Lower leg skin (tissue), 4 donors: ENCODE results near the gene ARID1B. TPM values are rescaled to one million over a fixed set of nuclear protein-coding genes. Genes with fewer than 3 reads are reported as not detected.

Source experiments
- DNase-seq, 2 donors: peaks; one replicate each; pipeline ENCODE4 v3.0.0-alpha.2; 2019; ENCODE audit warnings: low spot score in 2 of 2
- H3K4me3 ChIP-seq: fragments of 200-600 bp; sonication (generic); 2 replicates; pipeline ENCODE4 v1.5.1; 2017; ENCODE audit warnings: mild to moderate bottlenecking, low read depth; ENCODE audit not compliant: poor library complexity, severe bottlenecking
- POLR2A ChIP-seq, 2 donors: fragments of 450-650 bp; IDR thresholded peaks; one replicate each; pipeline ENCODE4 v1.6.1; 2016 to 2017; ENCODE audit warnings: antibody characterized with exemption in 2 of 2, mild to moderate bottlenecking in 1 of 2, moderate library complexity in 1 of 2
- WGBS, 2 donors: methylation state at CpG; one replicate each; pipeline ENCODE4 v1.1.5; 2018; 5-methylcytosine and 5-hydroxymethylcytosine counted together
- intact Hi-C: fragments of 100-400 bp; cut with DNase I; formaldehyde crosslinking; loops from one replicate; pipeline ENCODE4 v1.15.0; 2023; ENCODE audit warnings: low total_unique reads
- total RNA-seq, 4 donors: library from RNA; depleted of rRNA; stranded (reverse); fragments of >200 nt; gene quantifications; one replicate each; pipeline ENCODE4 v1.1.0, GENCODE V29; 2016
- TF ChIP-seq, protein P1 (sequence below), 3 donors: fragments of 450-650 bp; IDR thresholded peaks; one replicate each; pipeline ENCODE4 v1.5.1; 2016; ENCODE audit warnings: antibody characterized with exemption in 3 of 3, mild to moderate bottlenecking in 3 of 3, moderate library complexity in 2 of 3

ARID1B gene
- total RNA-seq, 4 donors from 2014 or later, result 87.3 to 132 (median 102) TPM

DNA sequence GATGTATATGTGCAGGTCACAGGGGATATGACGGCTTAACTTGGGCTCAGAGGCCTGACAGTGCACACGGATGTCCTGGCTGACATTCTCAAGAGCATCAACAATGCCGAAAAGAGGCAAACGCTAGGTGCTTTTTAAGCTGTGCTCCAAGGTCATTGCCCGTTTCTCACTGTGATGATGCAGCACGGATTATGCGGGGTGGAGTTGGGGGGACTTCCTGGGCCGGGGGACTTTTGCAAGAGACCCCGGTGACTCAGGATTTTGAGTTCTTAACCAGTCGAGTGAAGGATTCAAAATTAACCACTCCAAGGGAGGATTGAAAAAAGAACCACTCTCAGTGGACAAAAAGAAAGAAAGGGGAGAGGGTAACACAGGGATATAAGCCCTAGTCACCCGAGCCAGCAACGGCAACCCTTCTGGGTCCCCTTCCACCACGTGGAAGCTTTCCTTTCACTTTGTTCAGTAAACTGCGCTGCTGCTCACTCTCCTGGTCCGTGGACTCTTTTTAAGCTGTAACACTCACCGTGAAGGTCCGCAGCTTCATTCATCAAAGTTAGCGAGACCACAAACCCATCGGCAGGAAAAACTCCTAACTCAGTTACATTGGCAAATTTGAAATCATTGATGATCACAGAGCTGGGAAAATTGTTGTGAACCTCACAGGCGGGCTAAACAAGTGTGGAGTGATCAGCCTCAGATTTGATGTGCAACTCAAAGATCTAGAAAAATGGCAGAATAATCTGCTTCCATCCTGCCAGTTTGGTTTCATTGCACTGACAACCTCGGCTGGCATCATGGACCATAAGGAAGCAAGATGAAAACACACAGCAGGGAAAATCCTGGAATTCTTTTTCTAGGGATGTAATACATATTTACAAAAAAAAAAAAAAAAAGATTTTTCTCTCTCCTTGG, 199.3 kb downstream of the ARID1B start:
- TF ChIP-seq, protein P1, sequence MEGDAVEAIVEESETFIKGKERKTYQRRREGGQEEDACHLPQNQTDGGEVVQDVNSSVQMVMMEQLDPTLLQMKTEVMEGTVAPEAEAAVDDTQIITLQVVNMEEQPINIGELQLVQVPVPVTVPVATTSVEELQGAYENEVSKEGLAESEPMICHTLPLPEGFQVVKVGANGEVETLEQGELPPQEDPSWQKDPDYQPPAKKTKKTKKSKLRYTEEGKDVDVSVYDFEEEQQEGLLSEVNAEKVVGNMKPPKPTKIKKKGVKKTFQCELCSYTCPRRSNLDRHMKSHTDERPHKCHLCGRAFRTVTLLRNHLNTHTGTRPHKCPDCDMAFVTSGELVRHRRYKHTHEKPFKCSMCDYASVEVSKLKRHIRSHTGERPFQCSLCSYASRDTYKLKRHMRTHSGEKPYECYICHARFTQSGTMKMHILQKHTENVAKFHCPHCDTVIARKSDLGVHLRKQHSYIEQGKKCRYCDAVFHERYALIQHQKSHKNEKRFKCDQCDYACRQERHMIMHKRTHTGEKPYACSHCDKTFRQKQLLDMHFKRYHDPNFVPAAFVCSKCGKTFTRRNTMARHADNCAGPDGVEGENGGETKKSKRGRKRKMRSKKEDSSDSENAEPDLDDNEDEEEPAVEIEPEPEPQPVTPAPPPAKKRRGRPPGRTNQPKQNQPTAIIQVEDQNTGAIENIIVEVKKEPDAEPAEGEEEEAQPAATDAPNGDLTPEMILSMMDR (IDR thresholded peaks at IDR 0.05), result no peak
- no peak for TF ChIP-seq POLR2A (IDR thresholded peaks at IDR 0.05)
- DNase-seq, result no peak
- H3K4me3 ChIP-seq, result no peak overlapping the region
- WGBS, 2 donors, result 66 to 78% methylated on average over 21 of the region's 21 CpGs
- intact Hi-C loops, result no loop called here

DNA sequence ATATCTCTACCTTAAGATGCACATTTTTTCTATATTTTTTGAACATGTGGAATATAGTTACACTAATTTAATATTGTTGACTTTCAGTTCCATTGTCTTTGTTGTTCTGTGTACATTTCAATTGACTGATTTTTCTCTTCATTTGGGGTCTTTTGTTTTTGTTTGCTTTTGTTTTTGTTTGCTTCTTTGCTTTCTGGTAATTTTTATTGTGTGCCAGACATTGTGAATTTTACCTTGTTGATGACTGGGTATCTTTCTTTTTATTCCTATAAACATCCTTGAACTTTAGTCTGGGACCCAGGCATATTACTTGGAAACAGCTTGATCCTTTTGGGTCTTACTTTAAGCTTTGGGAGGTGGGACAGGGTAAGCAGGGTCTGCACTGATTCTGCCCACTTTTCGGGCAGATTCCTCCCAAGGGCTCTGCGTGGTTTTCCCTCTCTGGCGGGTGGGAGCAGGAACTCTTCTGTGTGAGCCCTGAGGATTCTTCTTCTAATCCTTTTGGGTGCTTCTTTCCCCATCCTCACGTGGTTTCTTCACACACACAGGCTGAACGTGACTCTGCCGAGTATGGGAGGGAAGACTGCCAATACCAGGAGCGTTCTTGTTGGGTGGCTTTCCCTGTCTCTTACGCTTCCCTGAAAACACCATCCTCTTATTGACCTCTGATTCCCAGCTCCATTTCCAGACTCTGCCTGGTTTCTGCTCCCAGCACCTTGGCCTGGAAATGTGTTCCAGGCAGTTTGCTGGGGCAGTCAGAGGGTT, 200.5 kb downstream of the ARID1B start:
- no peak for TF ChIP-seq POLR2A (IDR thresholded peaks at IDR 0.05)
- TF ChIP-seq, protein P1 (IDR thresholded peaks at IDR 0.05), result no peak
- no peak overlapping the region for H3K4me3 ChIP-seq
- DNase-seq, result peak in 1 of 2 donors; percentile 69
- intact Hi-C loops, result no loop called here
- WGBS, 2 donors, result 31 to 42% methylated on average over 7 to 8 of the region's 8 CpGs

DNA sequence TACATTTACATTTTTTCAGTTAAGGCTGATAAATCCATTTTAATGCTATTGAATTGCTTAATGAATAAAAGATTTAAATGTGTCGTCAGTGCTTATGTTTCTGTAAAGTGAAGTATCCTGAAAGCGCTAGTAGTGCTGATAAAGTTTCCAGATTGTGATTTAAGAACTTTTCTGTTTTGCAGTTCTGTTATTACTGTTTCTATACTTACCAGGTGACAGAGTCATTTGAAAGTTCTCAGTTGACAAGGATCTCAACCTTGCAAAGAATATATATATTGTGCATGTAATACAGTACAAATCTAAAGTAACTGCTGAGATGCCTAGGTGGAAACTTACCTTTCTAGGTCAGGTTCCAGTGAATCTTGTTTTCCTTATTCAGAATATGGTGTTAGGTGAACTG, 201.8 kb downstream of the ARID1B start:
- WGBS, 2 donors, result 81 to 82% methylated on average over 2 of the region's 2 CpGs
- H3K4me3 ChIP-seq, result no peak overlapping the region
- TF ChIP-seq, protein P1 (IDR thresholded peaks at IDR 0.05), result no peak
- no peak for TF ChIP-seq POLR2A (IDR thresholded peaks at IDR 0.05)
- intact Hi-C loops, result no loop called here
- no peak for DNase-seq

DNA sequence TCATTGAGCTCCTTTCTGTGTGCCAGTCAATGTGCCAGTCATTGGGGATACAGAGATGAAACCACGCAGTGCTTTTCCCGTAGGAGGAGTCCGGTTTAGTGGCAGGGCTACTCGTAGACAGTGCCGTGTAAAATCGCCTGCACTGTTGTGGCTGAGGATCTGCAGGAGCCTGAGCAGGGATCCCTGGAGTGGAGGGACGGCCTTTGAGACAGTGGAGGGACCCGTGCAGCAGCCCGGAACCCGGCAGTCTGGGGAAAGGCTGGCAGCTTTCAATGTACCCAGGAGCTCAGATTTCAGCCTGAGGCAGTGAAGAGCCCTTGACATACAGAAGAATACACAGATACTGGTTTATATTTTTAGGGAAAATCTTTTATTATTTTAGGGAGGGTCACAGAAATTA, 203.3 kb downstream of the ARID1B start:
- WGBS, 2 donors, result 81 to 82% methylated on average over 10 of the region's 10 CpGs
- intact Hi-C loops, result no loop called here
- no peak for TF ChIP-seq POLR2A (IDR thresholded peaks at IDR 0.05)
- TF ChIP-seq, protein P1 (IDR thresholded peaks at IDR 0.05), result no peak
- DNase-seq, result no peak
- H3K4me3 ChIP-seq, result no peak overlapping the region

DNA sequence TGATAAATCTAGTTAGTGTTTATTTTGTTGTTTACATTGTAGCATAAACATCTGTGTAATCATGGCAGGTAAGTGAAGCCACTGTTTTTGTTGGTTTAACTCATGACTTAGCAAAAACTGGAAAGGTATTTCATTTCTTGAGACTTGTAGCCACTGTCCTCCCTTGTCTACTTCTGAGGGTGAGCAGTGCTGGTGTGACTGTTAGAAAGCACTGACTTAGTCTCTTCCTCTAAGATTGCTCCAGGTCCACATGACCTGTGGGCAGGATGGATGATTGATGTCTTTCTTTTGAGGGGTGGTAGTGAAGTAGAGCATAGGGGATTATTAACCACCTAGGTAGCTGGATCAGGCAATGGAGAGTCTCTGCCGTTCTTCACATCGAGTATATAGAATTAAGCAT, 203.8 kb downstream of the ARID1B start:
- no peak for TF ChIP-seq POLR2A (IDR thresholded peaks at IDR 0.05)
- TF ChIP-seq, protein P1 (IDR thresholded peaks at IDR 0.05), result no peak
- WGBS, 2 donors, result 86 to 88% methylated on average over 2 of the region's 2 CpGs
- intact Hi-C loops, result no loop called here

More for the DNA sequence above, 203.8 kb downstream of the ARID1B start:
- no peak for DNase-seq
- no peak overlapping the region for H3K4me3 ChIP-seq
